Fibroblast of lung (primary cell): ENCODE measurements around the gene NCBP3. TPM values are rescaled to one million over a fixed set of nuclear protein-coding genes. Genes with fewer than 3 reads are reported as not detected.

Experiments
- DNase-seq, 2 donors: peaks; one replicate each; pipeline versions ENCODE4 v3.0.0 to v3.0.0-alpha.2; 2010; ENCODE audit warnings: low read depth in 2 of 2
- H2AFZ ChIP-seq: 2 replicates; pipeline ENCODE4 v1.5.1; 2012; ENCODE audit warnings: low read length, control low read depth, inconsistent platforms
- H3K27ac ChIP-seq: 2 replicates; pipeline ENCODE4 v1.5.1; 2011; ENCODE audit warnings: low read length, control low read depth; ENCODE audit not compliant: insufficient read depth
- H3K27me3 ChIP-seq: 2 replicates; pipeline ENCODE4 v1.5.1; 2011; ENCODE audit warnings: mild to moderate bottlenecking, low read length; ENCODE audit not compliant: control insufficient read depth, insufficient read depth
- H3K36me3 ChIP-seq: 2 replicates; pipeline ENCODE4 v1.5.1; 2011; ENCODE audit warnings: low read length; ENCODE audit not compliant: control insufficient read depth, insufficient read depth
- H3K4me1 ChIP-seq: 2 replicates; pipeline ENCODE4 v1.5.1; 2011; ENCODE audit warnings: low read length; ENCODE audit not compliant: control insufficient read depth, insufficient read depth; ENCODE audit errors: extremely low read depth
- H3K4me2 ChIP-seq: 2 replicates; pipeline ENCODE4 v1.5.1; 2011; ENCODE audit warnings: low read length, control low read depth; ENCODE audit not compliant: insufficient read depth; ENCODE audit errors: extremely low read depth
- H3K4me3 ChIP-seq, 4 experiments: fragments of 200-600 bp in 1 of 4; sonication (generic) in 1 of 4; replicated peaks in 1 of 4; 2 replicates each; pipeline ENCODE4 v1.5.1; 2011 to 2016; ENCODE audit warnings: low read length in 4 of 4, low read depth in 3 of 4, mild to moderate bottlenecking in 3 of 4, control low read depth in 2 of 4, inconsistent platforms in 1 of 4, mixed read lengths in 1 of 4; ENCODE audit not compliant: insufficient read depth in 1 of 4; ENCODE audit errors: control extremely low read depth in 1 of 4
- H3K79me2 ChIP-seq: 2 replicates; pipeline ENCODE4 v1.5.1; 2012; ENCODE audit warnings: mild to moderate bottlenecking, low read length, inconsistent platforms; ENCODE audit not compliant: control insufficient read depth, insufficient read depth
- H3K9ac ChIP-seq: 2 replicates; pipeline ENCODE4 v1.5.1; 2011; ENCODE audit warnings: mild to moderate bottlenecking, low read length, control low read depth; ENCODE audit not compliant: insufficient read depth
- H3K9me3 ChIP-seq: 2 replicates; pipeline ENCODE4 v1.5.1; 2012; ENCODE audit warnings: low read depth, low read length; ENCODE audit not compliant: control insufficient read depth, insufficient read depth
- H4K20me1 ChIP-seq: 2 replicates; pipeline ENCODE4 v1.5.1; 2011; ENCODE audit warnings: low read length; ENCODE audit not compliant: control insufficient read depth, insufficient read depth; ENCODE audit errors: extremely low read depth
- CTCF ChIP-seq, 2 donors: IDR thresholded peaks in 1 of 2; conservative IDR thresholded peaks in 1 of 2; 1 replicate in 1 of 2; 2 replicates in 1 of 2; pipeline ENCODE4 v1.5.1; 2011 to 2012; ENCODE audit warnings: low read length in 2 of 2, control low read depth in 1 of 2, inconsistent platforms in 1 of 2, low read depth in 1 of 2, mild to moderate bottlenecking in 1 of 2
- EZH2 ChIP-seq: IDR thresholded peaks from 2 replicates; pipeline ENCODE4 v1.5.1; 2012; ENCODE audit warnings: low read length, control low read depth, mild to moderate bottlenecking; ENCODE audit errors: missing control alignments
- polyA plus RNA-seq, 2 donors: library from polyadenylated mRNA; depleted of rRNA in 1 of 2; stranded (reverse) in 1 of 2; unstranded in 1 of 2; fragments of >200 nt; gene quantifications; 2 replicates each; pipeline ENCODE4 v1.2.1, GENCODE V29; 2011 to 2012; ENCODE audit warnings: missing spikeins in 1 of 2
- total RNA-seq: library from RNA; depleted of rRNA; stranded (reverse); fragments of >200 nt; gene quantifications from 2 replicates; pipeline ENCODE4 v1.2.1, GENCODE V29; 2014

NCBP3 gene
- total and polyA plus RNA-seq, 2 donors (not counting 1 experiment from before 2014, with no cell fraction given) = 20.4 to 23.3 TPM

DNA sequence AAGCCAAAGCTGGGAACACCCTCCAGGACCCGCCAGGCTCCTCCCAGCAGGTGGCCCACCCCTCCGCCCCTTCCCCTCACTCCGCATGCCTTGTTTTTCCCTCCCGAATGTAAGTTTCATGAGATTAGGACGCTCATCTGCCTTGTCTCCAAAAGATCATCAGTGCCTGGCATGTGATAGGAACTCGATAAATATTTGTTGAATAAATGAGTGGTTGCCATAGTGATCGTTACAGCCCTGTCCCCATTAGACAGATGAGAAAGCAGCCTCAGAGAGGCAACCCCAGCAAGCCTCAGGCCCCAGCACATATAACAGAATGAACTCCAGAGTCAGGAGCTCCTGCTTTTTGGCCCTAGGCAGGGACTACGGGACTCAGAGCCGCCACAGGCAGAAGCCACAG, 41.8 kb upstream of the NCBP3 start:
- no peak overlapping the region for H3K4me3 ChIP-seq
- TF ChIP-seq EZH2 (no peak), CTCF (conservative IDR thresholded peaks at IDR 0.05 in 1 of 2, IDR thresholded peaks at IDR 0.05 in 1 of 2; ENCODE audit: low read depth in 1 of 2, low read length in 2 of 2) (no peak)
- no peaks in the 10 kb centered on the region for H3K79me2 ChIP-seq
- no peak overlapping the region for H3K9ac ChIP-seq
- peaks cover 5% of the 10 kb centered on the region for H3K4me1 ChIP-seq
- peak overlapping the region; percentile 39 for H3K27ac ChIP-seq
- no peaks in the 10 kb centered on the region for H3K36me3 ChIP-seq
- H2AFZ ChIP-seq = no peak overlapping the region
- no peaks in the 10 kb centered on the region for H3K9me3 ChIP-seq
- H3K4me2 ChIP-seq = no peak overlapping the region
- H3K27me3 ChIP-seq = no peaks in the 10 kb centered on the region
- H4K20me1 ChIP-seq = no peaks in the 10 kb centered on the region
- no peak for DNase-seq

GRCh38 chr17:3887394-3887793, 41.3 kb upstream of the NCBP3 start:
- Histone ChIP-seq H4K20me1 (no peaks in the 10 kb centered on the region), H3K4me3 (no peak overlapping the region), H3K27me3 (no peaks in the 10 kb centered on the region), H3K36me3 (no peaks in the 10 kb centered on the region), H3K4me1 (peaks cover 5% of the 10 kb centered on the region), H3K9ac (no peak overlapping the region), H3K4me2 (no peak overlapping the region), H3K79me2 (no peaks in the 10 kb centered on the region), H3K27ac (no peak overlapping the region), H3K9me3 (no peaks in the 10 kb centered on the region), H2AFZ (no peak overlapping the region)
- TF ChIP-seq CTCF (conservative IDR thresholded peaks at IDR 0.05 in 1 of 2, IDR thresholded peaks at IDR 0.05 in 1 of 2; ENCODE audit: low read depth in 1 of 2, low read length in 2 of 2) (no peak), EZH2 (no peak)
- DNase-seq = no peak

GRCh38 chr17:3886776-3887175, 40.7 kb upstream of the NCBP3 start:
- Histone ChIP-seq H3K36me3 (no peaks in the 10 kb centered on the region), H3K79me2 (no peaks in the 10 kb centered on the region), H3K27me3 (no peaks in the 10 kb centered on the region), H4K20me1 (no peaks in the 10 kb centered on the region), H3K4me3 (no peak overlapping the region), H3K4me1 (peaks cover 5% of the 10 kb centered on the region), H3K4me2 (no peak overlapping the region), H3K9ac (no peak overlapping the region), H3K9me3 (no peaks in the 10 kb centered on the region), H3K27ac (no peak overlapping the region), H2AFZ (no peak overlapping the region)
- TF ChIP-seq EZH2 (no peak), CTCF (conservative IDR thresholded peaks at IDR 0.05 in 1 of 2, IDR thresholded peaks at IDR 0.05 in 1 of 2; ENCODE audit: low read depth in 1 of 2, low read length in 2 of 2) (no peak)
- DNase-seq = no peak
